Common myeloid progenitor, CD34-positive (primary cell): ENCODE results near the gene WWC1.

ENCODE experiments used
- CTCF ChIA-PET: fragments of 350-600 bp; sonication (Branson Sonifier 250); formaldehyde crosslinking; loops from one replicate; lab custom pipeline; 2021; ENCODE audit warnings: antibody characterized with exemption; lab: Charles Lee
- POLR2A ChIA-PET: fragments of 350-600 bp; sonication (Branson Sonifier 250); formaldehyde crosslinking; loops from one replicate; lab custom pipeline; 2021; ENCODE audit warnings: antibody characterized with exemption; lab: Charles Lee
- DNase-seq, 3 donors: peaks; one replicate each; pipeline versions ENCODE4 v3.0.0 to v3.0.0-alpha.2; 2013
- H3K27ac ChIP-seq, 2 experiments: 1 replicate in 1 of 2; 2 replicates in 1 of 2; pipeline ENCODE4 v1.7.0; 2013; ENCODE audit warnings: inconsistent platforms in 2 of 2, low read length in 2 of 2, mild to moderate bottlenecking in 2 of 2, low read depth in 1 of 2, moderate library complexity in 1 of 2; ENCODE audit not compliant: severe bottlenecking in 2 of 2, insufficient read depth in 1 of 2, poor library complexity in 1 of 2
- H3K27me3 ChIP-seq, 5 experiments: replicated peaks in 2 of 5; 1 replicate in 3 of 5; 2 replicates in 2 of 5; pipeline versions ENCODE4 v1.6.1 to v1.7.0; 2013; ENCODE audit warnings: low read length in 4 of 5, mild to moderate bottlenecking in 2 of 5, moderate library complexity in 2 of 5, inconsistent platforms in 1 of 5; ENCODE audit not compliant: insufficient read depth in 5 of 5, control insufficient read depth in 4 of 5
- H3K36me3 ChIP-seq, 4 experiments: 1 replicate in 2 of 4; 2 replicates in 2 of 4; pipeline versions ENCODE4 v1.6.1 to v1.7.0; 2013; ENCODE audit warnings: low read length in 3 of 4, control low read depth in 1 of 4, mild to moderate bottlenecking in 1 of 4; ENCODE audit not compliant: control insufficient read depth in 4 of 4, insufficient read depth in 4 of 4
- H3K4me1 ChIP-seq, 4 experiments: 1 replicate in 3 of 4; 2 replicates in 1 of 4; pipeline versions ENCODE4 v1.6.1 to v1.7.1; 2013; ENCODE audit warnings: low read length in 3 of 4, mild to moderate bottlenecking in 3 of 4, control low read depth in 1 of 4, inconsistent platforms in 1 of 4, moderate library complexity in 1 of 4; ENCODE audit not compliant: control insufficient read depth in 4 of 4, insufficient read depth in 4 of 4; ENCODE audit errors: control extremely low read depth in 1 of 4
- H3K4me3 ChIP-seq, 7 experiments: 1 replicate in 4 of 7; 2 replicates in 3 of 7; pipeline versions ENCODE4 v1.5.1 to v1.7.0; 2013; ENCODE audit warnings: mild to moderate bottlenecking in 7 of 7, low read length in 6 of 7, moderate library complexity in 6 of 7, inconsistent platforms in 2 of 7, low read depth in 2 of 7, control low read depth in 1 of 7; ENCODE audit not compliant: insufficient read depth in 4 of 7, control insufficient read depth in 1 of 7; ENCODE audit errors: extremely low read depth in 1 of 7
- H3K9me3 ChIP-seq, 5 experiments: 1 replicate in 4 of 5; 2 replicates in 1 of 5; pipeline versions ENCODE4 v1.6.1 to v1.7.1; 2013; ENCODE audit warnings: low read length in 4 of 5, mild to moderate bottlenecking in 2 of 5, inconsistent platforms in 1 of 5, low read depth in 1 of 5, moderate library complexity in 1 of 5; ENCODE audit not compliant: control insufficient read depth in 4 of 5, insufficient read depth in 2 of 5; ENCODE audit errors: control extremely low read depth in 1 of 5
- WGBS: methylation state at CpG from one replicate; pipeline ENCODE4 v1.1.5; 2013; ENCODE audit not compliant: insufficient coverage; 5-methylcytosine and 5-hydroxymethylcytosine counted together

The WWC1 gene

DNA sequence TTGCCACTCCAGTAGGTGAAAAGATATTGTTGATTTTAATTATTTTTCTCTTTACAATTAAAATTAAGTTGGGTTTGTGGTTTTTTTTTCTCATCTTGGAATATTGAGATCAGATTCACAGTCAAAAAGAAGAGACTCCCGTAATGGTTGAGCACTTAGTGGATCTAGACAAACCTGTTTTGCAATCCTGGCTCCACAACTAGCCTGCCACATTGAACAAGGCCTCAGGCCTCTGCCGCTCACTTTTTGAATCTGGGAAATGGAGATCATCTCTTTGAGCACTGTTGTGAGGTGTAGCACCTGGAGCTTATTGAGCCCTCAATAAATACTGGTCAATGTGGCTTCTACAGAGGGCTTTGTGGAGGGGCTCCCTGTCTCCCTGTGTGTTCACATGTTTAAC, 157.7 kb downstream of the WWC1 start:
- Histone ChIP-seq H3K9me3 (no peaks in the 10 kb centered on the region), H3K36me3 (no peaks in the 10 kb centered on the region), H3K4me3 (no peak overlapping the region), H3K27me3 (no peaks in the 10 kb centered on the region), H3K27ac (no peak overlapping the region), H3K4me1 (no peaks in the 10 kb centered on the region)
- CTCF ChIA-PET: no interaction called here
- WGBS: 100% methylated on average over 1 of the region's 2 CpGs
- POLR2A ChIA-PET: no interaction called here
- DNase-seq: no peak

DNA sequence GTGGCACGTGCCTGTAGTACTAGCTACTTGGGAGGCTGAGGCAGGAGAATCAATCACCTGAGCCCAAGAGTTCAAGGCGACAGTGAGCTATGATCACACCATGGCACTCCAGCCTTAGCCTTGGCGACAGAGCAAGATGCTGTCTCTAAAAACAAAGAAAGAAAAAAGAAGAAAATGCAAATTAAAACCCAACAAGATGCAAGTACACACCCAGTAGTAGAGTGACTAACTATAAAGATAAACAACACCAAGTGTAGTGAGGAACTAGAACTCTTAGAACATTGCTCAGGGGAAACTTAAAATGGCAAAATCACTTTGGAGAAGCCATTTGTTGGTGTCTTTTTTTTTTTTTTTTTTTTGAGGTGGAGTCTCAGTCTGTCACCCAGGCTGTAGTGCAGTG, 160.1 kb downstream of the WWC1 start:
- ChIA-PET POLR2A (no interaction called here), CTCF (no interaction called here)
- 100% methylated on average over 2 of the region's 3 CpGs for WGBS
- H3K36me3 ChIP-seq: no peaks in the 10 kb centered on the region
- H3K9me3 ChIP-seq: no peaks in the 10 kb centered on the region
- H3K4me1 ChIP-seq: peaks cover 0 to 2% (median 0%) of the 10 kb centered on the region in 4 experiments
- H3K4me3 ChIP-seq: no peak overlapping the region
- no peak overlapping the region for H3K27ac ChIP-seq
- DNase-seq: no peak
- no peaks in the 10 kb centered on the region for H3K27me3 ChIP-seq

DNA sequence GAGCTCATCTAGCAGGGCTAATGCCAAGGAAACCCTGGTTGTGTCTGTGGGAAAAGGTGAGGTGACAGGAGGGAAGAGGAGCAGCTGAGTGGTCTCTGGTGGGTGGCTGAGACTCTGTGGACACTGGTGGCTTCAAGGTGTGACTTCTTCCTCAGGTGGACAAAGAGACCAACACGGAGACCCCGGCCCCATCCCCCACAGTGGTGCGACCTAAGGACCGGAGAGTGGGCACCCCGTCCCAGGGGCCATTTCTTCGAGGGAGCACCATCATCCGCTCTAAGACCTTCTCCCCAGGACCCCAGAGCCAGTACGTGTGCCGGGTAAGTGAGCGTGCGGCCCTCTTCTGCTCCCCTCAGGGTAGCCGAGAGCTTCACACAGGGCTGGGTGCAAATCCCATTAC, 163.8 kb downstream of the WWC1 start:
- Histone ChIP-seq H3K27ac (no peak overlapping the region), H3K4me1 (peaks cover 0 to 2% (median 0%) of the 10 kb centered on the region in 4 experiments), H3K4me3 (no peak overlapping the region), H3K9me3 (peaks cover 0 to 4% (median 0%) of the 10 kb centered on the region in 5 experiments), H3K27me3 (no peaks in the 10 kb centered on the region), H3K36me3 (no peaks in the 10 kb centered on the region)
- POLR2A ChIA-PET: no interaction called here
- DNase-seq: no peak
- CTCF ChIA-PET: interaction anchor here (1.2 kb wide), 1 partner anchor 31 kb away, joined by 3 read pairs; the partner anchor contains the start of gene RARS1
- WGBS: over 99% methylated on average over 12 of the region's 12 CpGs

GRCh38 chr5:168457542-168457941, 166.1 kb downstream of the WWC1 start:
- H3K36me3 ChIP-seq: no peaks in the 10 kb centered on the region
- DNase-seq: no peak
- CTCF ChIA-PET: interaction anchor here (1.2 kb wide), 1 partner anchor 32 kb away, joined by 3 read pairs; no protein-coding TSS in a partner anchor
- no peaks in the 10 kb centered on the region for H3K27me3 ChIP-seq
- H3K9me3 ChIP-seq: peaks cover 0 to 4% (median 0%) of the 10 kb centered on the region in 5 experiments
- H3K4me1 ChIP-seq: peaks cover 0 to 2% (median 0%) of the 10 kb centered on the region in 4 experiments
- 100% methylated on average over 3 of the region's 3 CpGs for WGBS
- H3K27ac ChIP-seq: no peak overlapping the region
- no peak overlapping the region for H3K4me3 ChIP-seq
- POLR2A ChIA-PET: no interaction called here

- POLR2A ChIA-PET: no interaction called here
- 92% methylated on average over 8 of the region's 9 CpGs for WGBS
- DNase-seq: no peak
- no peaks in the 10 kb centered on the region for H3K27me3 ChIP-seq
- H3K4me1 ChIP-seq: peaks cover 0 to 5% (median 0%) of the 10 kb centered on the region in 4 experiments
- CTCF ChIA-PET: no interaction called here
- no peak overlapping the region for H3K4me3 ChIP-seq
- H3K36me3 ChIP-seq: no peaks in the 10 kb centered on the region
- H3K9me3 ChIP-seq: peaks cover 0 to 4% (median 0%) of the 10 kb centered on the region in 5 experiments
- H3K27ac ChIP-seq: no peak overlapping the region
Measured at GRCh38 chr5:168460606-168461005, 169.2 kb downstream of the WWC1 start.

GRCh38 chr5:168463081-168463480, 171.6 kb downstream of the WWC1 start:
- H3K27me3 ChIP-seq: no peaks in the 10 kb centered on the region
- no peaks in the 10 kb centered on the region for H3K9me3 ChIP-seq
- WGBS: 100% methylated on average over 2 of the region's 2 CpGs
- DNase-seq: no peak
- H3K4me3 ChIP-seq: no peak overlapping the region
- ChIA-PET POLR2A (no interaction called here), CTCF (no interaction called here)
- peaks cover 0 to 3% (median 0%) of the 10 kb centered on the region in 4 experiments for H3K4me1 ChIP-seq
- no peak overlapping the region for H3K27ac ChIP-seq
- H3K36me3 ChIP-seq: no peaks in the 10 kb centered on the region

DNA sequence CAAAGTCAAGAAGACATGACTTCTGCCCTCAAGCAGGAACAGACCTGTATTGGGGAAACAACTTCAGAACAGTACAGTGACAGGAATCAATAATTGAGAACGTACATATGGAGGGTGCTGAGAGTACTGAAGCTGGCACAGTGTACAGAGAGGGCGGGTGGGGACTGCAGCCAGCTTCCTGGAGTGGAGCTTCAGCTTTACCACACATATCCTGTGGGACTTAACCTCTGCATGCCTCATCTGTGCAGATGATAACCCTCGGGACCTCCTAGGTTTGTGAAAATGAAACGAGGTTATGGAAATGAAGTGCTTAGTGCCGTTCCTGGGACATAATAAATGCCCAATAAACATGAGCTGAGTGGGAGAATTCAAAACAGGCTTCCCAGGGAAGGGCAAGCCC, 172.8 kb downstream of the WWC1 start:
- Histone ChIP-seq H3K36me3 (no peaks in the 10 kb centered on the region), H3K4me3 (no peak overlapping the region), H3K27me3 (no peaks in the 10 kb centered on the region), H3K4me1 (peaks cover 0 to 3% (median 0%) of the 10 kb centered on the region in 4 experiments), H3K27ac (no peak overlapping the region), H3K9me3 (no peaks in the 10 kb centered on the region)
- ChIA-PET CTCF (no interaction called here), POLR2A (no interaction called here)
- DNase-seq: no peak
- WGBS: 45% methylated on average over 2 of the region's 5 CpGs
